ENCODE results near the gene AIP.

DNA sequence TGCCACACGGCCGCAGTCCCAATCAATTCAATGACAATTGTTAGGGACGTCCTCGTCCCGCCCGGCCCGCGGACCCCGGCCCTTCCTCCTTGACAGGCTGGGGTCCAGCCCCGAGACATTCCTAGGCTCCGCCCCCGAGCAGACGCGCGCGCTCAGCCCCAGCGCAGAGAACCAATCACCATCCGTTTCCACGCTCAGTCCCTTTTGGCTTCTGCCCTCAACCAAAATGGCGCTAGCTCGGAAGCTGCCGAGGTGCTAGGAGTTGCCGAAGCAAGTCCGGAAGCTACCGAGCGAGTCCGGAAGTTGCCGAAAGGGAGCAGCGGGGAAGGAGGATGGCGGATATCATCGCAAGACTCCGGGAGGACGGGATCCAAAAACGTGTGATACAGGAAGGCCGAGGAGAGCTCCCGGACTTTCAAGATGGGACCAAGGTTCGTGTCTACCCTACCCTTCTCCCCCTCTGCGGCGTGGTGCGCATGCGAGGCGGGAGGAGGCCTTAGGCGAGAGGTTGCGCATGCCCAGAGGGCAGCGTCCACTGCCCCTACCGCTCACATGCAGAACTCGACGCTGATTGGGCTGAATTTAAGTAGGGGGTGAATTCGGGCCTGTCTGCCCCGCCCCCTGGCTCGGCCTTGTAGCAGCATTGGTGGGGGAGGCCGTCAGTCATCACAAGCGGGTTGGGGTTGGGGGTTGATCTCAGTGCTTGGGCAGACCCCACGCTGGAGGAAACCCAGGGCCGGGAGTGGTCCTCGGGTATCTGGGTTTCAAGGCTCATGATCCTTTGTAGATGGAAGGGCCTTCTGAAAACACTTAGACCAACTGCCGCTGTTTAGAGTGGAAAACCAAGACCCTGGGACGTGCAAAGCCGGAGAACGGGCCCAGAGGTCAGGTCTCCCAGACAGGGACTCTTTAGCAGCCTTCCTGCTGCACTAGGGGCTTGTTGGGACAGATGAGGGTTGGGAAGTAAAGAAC is at the start of gene AIP:
- peak in 1 of 2 donors; percentile 52 for TF ChIP-seq POLR2A (IDR thresholded peaks at IDR 0.05)
- TF ChIP-seq, protein P1, sequence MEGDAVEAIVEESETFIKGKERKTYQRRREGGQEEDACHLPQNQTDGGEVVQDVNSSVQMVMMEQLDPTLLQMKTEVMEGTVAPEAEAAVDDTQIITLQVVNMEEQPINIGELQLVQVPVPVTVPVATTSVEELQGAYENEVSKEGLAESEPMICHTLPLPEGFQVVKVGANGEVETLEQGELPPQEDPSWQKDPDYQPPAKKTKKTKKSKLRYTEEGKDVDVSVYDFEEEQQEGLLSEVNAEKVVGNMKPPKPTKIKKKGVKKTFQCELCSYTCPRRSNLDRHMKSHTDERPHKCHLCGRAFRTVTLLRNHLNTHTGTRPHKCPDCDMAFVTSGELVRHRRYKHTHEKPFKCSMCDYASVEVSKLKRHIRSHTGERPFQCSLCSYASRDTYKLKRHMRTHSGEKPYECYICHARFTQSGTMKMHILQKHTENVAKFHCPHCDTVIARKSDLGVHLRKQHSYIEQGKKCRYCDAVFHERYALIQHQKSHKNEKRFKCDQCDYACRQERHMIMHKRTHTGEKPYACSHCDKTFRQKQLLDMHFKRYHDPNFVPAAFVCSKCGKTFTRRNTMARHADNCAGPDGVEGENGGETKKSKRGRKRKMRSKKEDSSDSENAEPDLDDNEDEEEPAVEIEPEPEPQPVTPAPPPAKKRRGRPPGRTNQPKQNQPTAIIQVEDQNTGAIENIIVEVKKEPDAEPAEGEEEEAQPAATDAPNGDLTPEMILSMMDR (IDR thresholded peaks at IDR 0.05) = peak in 3 of 4 experiments; percentile 22 to 60 (median 60)
- TF ChIP-seq EP300 (IDR thresholded peaks at IDR 0.05) = no peak
- peak; percentile 60 for TF ChIP-seq POLR2AphosphoS5 (IDR thresholded peaks at IDR 0.05)
